SK-N-SH treated with all-trans-retinoic acid at 6 μM for 48 hours (cell line): ENCODE results near the gene FAM114A1.

Experiments
- BACH2 ChIP-seq: fragments of 250-450 bp; sonication (Bioruptor Pico); IDR thresholded peaks from 2 replicates; pipeline ENCODE4 v1.9.0; 2021; ENCODE audit warnings: mild to moderate bottlenecking, borderline replicate concordance
- GLIS3 ChIP-seq: fragments of 250-450 bp; sonication (Bioruptor Pico); IDR thresholded peaks from 2 replicates; pipeline ENCODE4 v1.5.0; 2020; ENCODE audit warnings: mild to moderate bottlenecking, moderate library complexity
- POU6F1 ChIP-seq: fragments of 250-450 bp; sonication (Bioruptor Pico); IDR thresholded peaks from 2 replicates; pipeline ENCODE4 v1.8.0; 2021; ENCODE audit warnings: low read depth, mild to moderate bottlenecking, moderate library complexity, borderline replicate concordance
- RARB ChIP-seq: fragments of 250-450 bp; sonication (Bioruptor Pico); IDR thresholded peaks from 2 replicates; pipeline ENCODE4 v1.8.0; 2021; ENCODE audit warnings: mild to moderate bottlenecking, moderate library complexity
- SNAI2 ChIP-seq: fragments of 250-450 bp; sonication (Bioruptor Pico); IDR thresholded peaks from 2 replicates; pipeline ENCODE4 v1.5.0; 2020; ENCODE audit warnings: mild to moderate bottlenecking, moderate library complexity
- ZC3H10 ChIP-seq: fragments of 250-450 bp; sonication (Bioruptor Pico); IDR thresholded peaks from 2 replicates; pipeline ENCODE4 v1.5.1; 2021; ENCODE audit warnings: mild to moderate bottlenecking, moderate library complexity
- TF ChIP-seq, protein P1 (sequence below): fragments of 250-450 bp; sonication (Bioruptor Pico); IDR thresholded peaks from 2 replicates; pipeline ENCODE4 v1.8.0; 2020; ENCODE audit warnings: mild to moderate bottlenecking, moderate library complexity, borderline replicate concordance

- TF ChIP-seq BACH2 (CRISPR knock-in tag) (no peak), SNAI2 (CRISPR knock-in tag) (no peak), GLIS3 (CRISPR knock-in tag) (no peak), ZC3H10 (CRISPR knock-in tag) (no peak), RARB (CRISPR knock-in tag) (no peak), POU6F1 (CRISPR knock-in tag) (no peak)
- TF ChIP-seq, protein P1, sequence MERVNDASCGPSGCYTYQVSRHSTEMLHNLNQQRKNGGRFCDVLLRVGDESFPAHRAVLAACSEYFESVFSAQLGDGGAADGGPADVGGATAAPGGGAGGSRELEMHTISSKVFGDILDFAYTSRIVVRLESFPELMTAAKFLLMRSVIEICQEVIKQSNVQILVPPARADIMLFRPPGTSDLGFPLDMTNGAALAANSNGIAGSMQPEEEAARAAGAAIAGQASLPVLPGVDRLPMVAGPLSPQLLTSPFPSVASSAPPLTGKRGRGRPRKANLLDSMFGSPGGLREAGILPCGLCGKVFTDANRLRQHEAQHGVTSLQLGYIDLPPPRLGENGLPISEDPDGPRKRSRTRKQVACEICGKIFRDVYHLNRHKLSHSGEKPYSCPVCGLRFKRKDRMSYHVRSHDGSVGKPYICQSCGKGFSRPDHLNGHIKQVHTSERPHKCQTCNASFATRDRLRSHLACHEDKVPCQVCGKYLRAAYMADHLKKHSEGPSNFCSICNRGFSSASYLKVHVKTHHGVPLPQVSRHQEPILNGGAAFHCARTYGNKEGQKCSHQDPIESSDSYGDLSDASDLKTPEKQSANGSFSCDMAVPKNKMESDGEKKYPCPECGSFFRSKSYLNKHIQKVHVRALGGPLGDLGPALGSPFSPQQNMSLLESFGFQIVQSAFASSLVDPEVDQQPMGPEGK (CRISPR knock-in tag): no peak
Observed at GRCh38 chr4:38957261-38957815, 89.7 kb downstream of the FAM114A1 start.
